Measurements from ENCODE around the gene P2RX4.

- TF ChIP-seq CTCF (IDR thresholded peaks at IDR 0.05) (no peak), POLR2A (IDR thresholded peaks at IDR 0.05) (no peak)
These were observed 69.1 kb downstream of the P2RX4 start for GRCh38 chr12:121279071-121279375.

Measured in tibial nerve (tissue), 3 donors.